IMR-90 (cell line): ENCODE results near the gene KDELR3. TPM values are rescaled to one million over a fixed set of nuclear protein-coding genes. Genes with fewer than 3 reads are reported as not detected.

Source experiments
- ATAC-seq: fragments of 200-7000 bp; cut with Tn5 transposase; 2 replicates; pipeline ENCODE4 v1.9.1; 2020; ENCODE audit warnings: low read depth, mild to moderate bottlenecking, moderate library complexity
- BruUV-seq: library from RNA; stranded (reverse); fragments of 400-500 nt; replicated peaks from 2 replicates; lab custom pipeline; 2021; lab: Mats Ljungman, UMichigan
- CTCF ChIA-PET: fragments of 300-600 bp; formaldehyde crosslinking; extraction: SDS; loops from one replicate; lab custom pipeline; 2021; ENCODE audit warnings: antibody characterized with exemption; lab: Yijun Ruan, JAX
- POLR2A ChIA-PET: fragments of 300-600 bp; sonication (Branson Sonifier 250); formaldehyde crosslinking; loops from one replicate; lab custom pipeline; 2022; ENCODE audit warnings: antibody characterized with exemption; ENCODE audit not compliant: unreplicated experiment; lab: Charles Lee
- DNase-seq: peaks from one replicate; pipeline ENCODE4 v3.0.0; 2013
- H2AFZ ChIP-seq: replicated peaks from 2 replicates; pipeline ENCODE3; 2013; ENCODE audit warnings: low read length, mild to moderate bottlenecking; ENCODE audit not compliant: poor library complexity
- H2AK5ac ChIP-seq: 2 replicates; pipeline ENCODE4 v1.6.1; 2013; ENCODE audit warnings: low read depth, low read length, inconsistent platforms
- H2AK9ac ChIP-seq: replicated peaks from 2 replicates; pipeline ENCODE3; 2013; ENCODE audit warnings: mild to moderate bottlenecking, low read depth, low read length, moderate library complexity; ENCODE audit not compliant: poor library complexity
- H2BK120ac ChIP-seq: 2 replicates; pipeline ENCODE4 v1.6.1; 2013; ENCODE audit warnings: low read depth, low read length, inconsistent platforms
- H2BK15ac ChIP-seq: 3 replicates; pipeline ENCODE4 v1.6.1; 2013; ENCODE audit warnings: low read depth, low read length, inconsistent platforms
- H2BK20ac ChIP-seq: 2 replicates; pipeline ENCODE4 v1.6.1; 2013; ENCODE audit warnings: low read depth, mild to moderate bottlenecking, inconsistent platforms, low read length, moderate library complexity
- H2BK5ac ChIP-seq: 2 replicates; pipeline ENCODE4 v1.6.1; 2013; ENCODE audit warnings: mild to moderate bottlenecking, low read depth, low read length, inconsistent platforms; ENCODE audit not compliant: poor library complexity, severe bottlenecking
- H3K14ac ChIP-seq: replicated peaks from 2 replicates; pipeline ENCODE4 v1.6.1; 2013; ENCODE audit warnings: low read depth, low read length, inconsistent platforms
- H3K18ac ChIP-seq: 2 replicates; pipeline ENCODE4 v1.6.1; 2013; ENCODE audit warnings: low read depth, low read length, control low read depth
- H3K23ac ChIP-seq: 2 replicates; pipeline ENCODE4 v1.6.1; 2013; ENCODE audit warnings: low read depth, low read length, inconsistent platforms
- H3K27ac ChIP-seq: 2 replicates; pipeline ENCODE4 v1.5.1; 2013; ENCODE audit warnings: mild to moderate bottlenecking, control low read depth, low read length; ENCODE audit not compliant: insufficient read depth
- H3K27me3 ChIP-seq: 2 replicates; pipeline ENCODE4 v1.6.1; 2013; ENCODE audit warnings: low read length; ENCODE audit not compliant: control insufficient read depth, insufficient read depth
- H3K36me3 ChIP-seq: 2 replicates; pipeline ENCODE4 v1.6.1; 2013; ENCODE audit warnings: low read length, mixed read lengths; ENCODE audit not compliant: control insufficient read depth, insufficient read depth
- H3K4ac ChIP-seq: 2 replicates; pipeline ENCODE4 v1.6.1; 2013; ENCODE audit warnings: low read depth, low read length, inconsistent platforms
- H3K4me1 ChIP-seq: 2 replicates; pipeline ENCODE4 v1.6.1; 2013; ENCODE audit warnings: low read length, mixed read lengths; ENCODE audit not compliant: control insufficient read depth, insufficient read depth
- H3K4me2 ChIP-seq: 2 replicates; pipeline ENCODE4 v1.6.1; 2013; ENCODE audit warnings: low read depth, mild to moderate bottlenecking, control low read depth, low read length, moderate library complexity
- H3K4me3 ChIP-seq: 2 replicates; pipeline ENCODE4 v1.5.1; 2013; ENCODE audit warnings: low read depth, mild to moderate bottlenecking, control low read depth, low read length, moderate library complexity; ENCODE audit not compliant: insufficient read depth
- H3K56ac ChIP-seq: 2 replicates; pipeline ENCODE4 v1.6.1; 2013; ENCODE audit warnings: low read length, inconsistent platforms; ENCODE audit not compliant: insufficient read depth; ENCODE audit errors: extremely low read depth
- H3K79me1 ChIP-seq, 2 experiments: 2 replicates each; pipeline ENCODE4 v1.6.1; 2013; ENCODE audit warnings: low read length in 2 of 2, inconsistent platforms in 1 of 2, low read depth in 1 of 2
- H3K9ac ChIP-seq: 2 replicates; pipeline ENCODE4 v1.6.1; 2013; ENCODE audit warnings: low read depth, low read length, control low read depth
- H3K9me1 ChIP-seq: 2 replicates; pipeline ENCODE4 v1.6.1; 2013; ENCODE audit warnings: low read length, inconsistent platforms; ENCODE audit not compliant: insufficient read depth
- H3K9me3 ChIP-seq: 2 replicates; pipeline ENCODE4 v1.6.1; 2013; ENCODE audit warnings: low read length; ENCODE audit not compliant: control insufficient read depth, insufficient read depth
- H4K20me1 ChIP-seq: 2 replicates; pipeline ENCODE4 v1.6.1; 2013; ENCODE audit warnings: low read length, inconsistent platforms; ENCODE audit not compliant: insufficient read depth
- H4K5ac ChIP-seq: 2 replicates; pipeline ENCODE4 v1.6.1; 2013; ENCODE audit warnings: mild to moderate bottlenecking, low read depth, low read length, control low read depth
- H4K8ac ChIP-seq, 2 experiments: 2 replicates each; pipeline ENCODE4 v1.6.1; 2013; ENCODE audit warnings: low read depth in 2 of 2, low read length in 2 of 2, control low read depth in 1 of 2, inconsistent platforms in 1 of 2
- H4K91ac ChIP-seq: 2 replicates; pipeline ENCODE4 v1.6.1; 2013; ENCODE audit warnings: low read depth, low read length, inconsistent platforms; ENCODE audit not compliant: insufficient read depth
- CEBPB ChIP-seq: IDR thresholded peaks from 2 replicates; pipeline ENCODE4 v1.6.1; 2012; ENCODE audit warnings: low read depth, low read length, improper control_type of control experiment
- CHD1 ChIP-seq: IDR thresholded peaks from 2 replicates; pipeline ENCODE4 v1.6.1; 2012; ENCODE audit warnings: low read depth, low read length, improper control_type of control experiment
- FOS ChIP-seq: fragments of 150-350 bp; IDR thresholded peaks from 2 replicates; pipeline ENCODE4 v1.6.1; 2016; ENCODE audit warnings: low read depth, low read length
- MAFK ChIP-seq: IDR thresholded peaks from 2 replicates; pipeline ENCODE4 v1.6.1; 2012; ENCODE audit warnings: low read depth, low read length, improper control_type of control experiment
- MXI1 ChIP-seq: IDR thresholded peaks from 2 replicates; pipeline ENCODE4 v1.6.1; 2012; ENCODE audit warnings: low read depth, mild to moderate bottlenecking, low read length, moderate library complexity, borderline replicate concordance
- NFE2L2 ChIP-seq: fragments of 150-350 bp; IDR thresholded peaks from 2 replicates; pipeline ENCODE4 v1.6.1; 2016; ENCODE audit warnings: low read depth, mild to moderate bottlenecking, low read length
- RAD21 ChIP-seq: IDR thresholded peaks from 2 replicates; pipeline ENCODE4 v1.6.1; 2012; ENCODE audit warnings: low read length, improper control_type of control experiment
- RCOR1 ChIP-seq: IDR thresholded peaks from 2 replicates; pipeline ENCODE4 v1.6.1; 2012; ENCODE audit warnings: mild to moderate bottlenecking, low read length, improper control_type of control experiment; ENCODE audit not compliant: insufficient replicate concordance
- RFX5 ChIP-seq: IDR thresholded peaks from 2 replicates; pipeline ENCODE4 v1.8.0; 2012; ENCODE audit warnings: low read depth, mild to moderate bottlenecking, low read length, moderate library complexity
- SMC3 ChIP-seq: fragments of 150-350 bp; IDR thresholded peaks from 2 replicates; pipeline ENCODE4 v1.6.1; 2016; ENCODE audit warnings: low read depth, mild to moderate bottlenecking, antibody characterized with exemption, low read length, moderate library complexity
- WGBS, 2 experiments: methylation state at CpG; one replicate each; pipeline versions ENCODE4 v1.1.5 to v1.1.7; 2013; ENCODE audit warnings: missing lambda C conversion rate in 2 of 2; ENCODE audit not compliant: insufficient read length in 1 of 2; ENCODE audit errors: extremely low coverage in 2 of 2; 5-methylcytosine and 5-hydroxymethylcytosine counted together
- dilution Hi-C: fragments of 300-500 bp; cut with HindIII; formaldehyde crosslinking; loops from one replicate; pipeline ENCODE4 v1.14.3; 2018; ENCODE audit warnings: low sequenced_read_pairs; ENCODE audit not compliant: unreplicated experiment
- in situ Hi-C: fragments of 300-500 bp; cut with MboI; formaldehyde crosslinking; loops from 3 replicates; pipeline ENCODE4 v1.14.3; 2019; ENCODE audit warnings: low sequenced_read_pairs, inconsistent platforms, mixed read lengths
- intact Hi-C: fragments of 100-400 bp; cut with micrococcal nuclease; formaldehyde crosslinking; loops from 2 replicates; pipeline ENCODE4 v1.10.0; 2022
- polyA plus RNA-seq, 3 experiments: library from polyadenylated mRNA; depleted of rRNA; stranded (reverse); fragments of >200 nt; gene quantifications; 2 replicates each; pipeline ENCODE4 v1.2.3, GENCODE V29; 2012; ENCODE audit warnings: low replicate concordance in 1 of 3
- total RNA-seq: library from RNA; depleted of rRNA; stranded (reverse); fragments of >200 nt; gene quantifications from 2 replicates; pipeline ENCODE4 v1.2.3, GENCODE V29; 2012
- TF ChIP-seq, protein P1 (sequence below): conservative IDR thresholded peaks from 2 replicates; pipeline ENCODE4 v1.5.1; 2012; ENCODE audit warnings: mild to moderate bottlenecking, low read depth, low read length, improper control_type of control experiment
- TF ChIP-seq, protein P2 (sequence below): fragments of 150-350 bp; IDR thresholded peaks from 2 replicates; pipeline ENCODE4 v1.6.1; 2016; ENCODE audit warnings: low read depth, mild to moderate bottlenecking, low read length, moderate library complexity, borderline replicate concordance

Gene KDELR3
- total and polyA plus RNA-seq, 2 of the 4 experiments (the other 2 are of a cell fraction) = 129 to 224 TPM

DNA sequence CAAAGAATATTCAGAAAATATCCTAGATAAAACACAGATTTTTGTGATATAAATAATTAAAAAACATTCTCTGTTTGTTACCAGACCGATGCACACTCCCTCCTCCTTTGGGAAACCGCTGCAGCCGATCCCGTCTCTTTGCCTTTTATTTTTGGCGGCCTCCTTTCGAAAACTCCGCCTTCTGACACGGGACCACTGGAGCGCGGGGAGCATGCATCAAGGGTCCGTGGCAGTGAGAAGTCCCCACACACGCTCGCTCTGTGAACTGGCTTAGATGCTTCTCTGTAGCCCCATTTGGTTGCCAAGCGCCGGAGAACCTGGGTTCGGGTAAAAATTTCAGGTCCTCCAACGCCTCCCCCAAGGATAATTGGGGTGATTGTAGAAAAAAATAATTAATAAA lies 21.2 kb downstream of the KDELR3 start:
- no peak overlapping the region for H2BK15ac ChIP-seq
- no peak overlapping the region for H3K18ac ChIP-seq
- H3K4ac ChIP-seq = no peak overlapping the region
- DNase-seq (no peak), ATAC-seq (no peak)
- peaks cover 21% of the 10 kb centered on the region for H3K9me1 ChIP-seq
- ChIA-PET POLR2A (no interaction called here), CTCF (no interaction called here)
- no peaks in the 10 kb centered on the region for H3K9me3 ChIP-seq
- H2BK5ac ChIP-seq = no peak overlapping the region
- H3K36me3 ChIP-seq = peaks cover 65% of the 10 kb centered on the region
- H2BK120ac ChIP-seq = no peak overlapping the region
- 93% methylated on average over 7 of the region's 17 CpGs; no CpG with 5 or more reads in 1 of the 2 experiments for WGBS, 2 experiments
- H3K27me3 ChIP-seq = no peaks in the 10 kb centered on the region
- H3K79me1 ChIP-seq = peaks cover 46 to 78% of the 10 kb centered on the region in 2 experiments
- dilution Hi-C loops (no loop called here), intact Hi-C loops (no loop called here), in situ Hi-C loops (no loop called here)
- H3K4me2 ChIP-seq = no peak overlapping the region
- no peak overlapping the region for H3K14ac ChIP-seq
- H3K4me1 ChIP-seq = peaks cover 24% of the 10 kb centered on the region
- H3K56ac ChIP-seq = no peak overlapping the region
- no peak overlapping the region for H3K23ac ChIP-seq
- H2BK20ac ChIP-seq = no peak overlapping the region
- no peak overlapping the region for H2AFZ ChIP-seq
- H2AK9ac ChIP-seq = no peak overlapping the region
- no peak overlapping the region for H4K91ac ChIP-seq
- H3K27ac ChIP-seq = no peak overlapping the region
- H3K9ac ChIP-seq = no peak overlapping the region
- H4K5ac ChIP-seq = no peak overlapping the region
- no peak overlapping the region for H4K8ac ChIP-seq
- H2AK5ac ChIP-seq = no peak overlapping the region
- no TSS peak for BruUV-seq
- TF ChIP-seq MXI1 (no peak), NFE2L2 (no peak), SMC3 (no peak), FOS (no peak), MAFK (no peak), RFX5 (no peak), CHD1 (no peak), RCOR1 (no peak), CEBPB (no peak), RAD21 (no peak)
- TF ChIP-seq, protein P1, sequence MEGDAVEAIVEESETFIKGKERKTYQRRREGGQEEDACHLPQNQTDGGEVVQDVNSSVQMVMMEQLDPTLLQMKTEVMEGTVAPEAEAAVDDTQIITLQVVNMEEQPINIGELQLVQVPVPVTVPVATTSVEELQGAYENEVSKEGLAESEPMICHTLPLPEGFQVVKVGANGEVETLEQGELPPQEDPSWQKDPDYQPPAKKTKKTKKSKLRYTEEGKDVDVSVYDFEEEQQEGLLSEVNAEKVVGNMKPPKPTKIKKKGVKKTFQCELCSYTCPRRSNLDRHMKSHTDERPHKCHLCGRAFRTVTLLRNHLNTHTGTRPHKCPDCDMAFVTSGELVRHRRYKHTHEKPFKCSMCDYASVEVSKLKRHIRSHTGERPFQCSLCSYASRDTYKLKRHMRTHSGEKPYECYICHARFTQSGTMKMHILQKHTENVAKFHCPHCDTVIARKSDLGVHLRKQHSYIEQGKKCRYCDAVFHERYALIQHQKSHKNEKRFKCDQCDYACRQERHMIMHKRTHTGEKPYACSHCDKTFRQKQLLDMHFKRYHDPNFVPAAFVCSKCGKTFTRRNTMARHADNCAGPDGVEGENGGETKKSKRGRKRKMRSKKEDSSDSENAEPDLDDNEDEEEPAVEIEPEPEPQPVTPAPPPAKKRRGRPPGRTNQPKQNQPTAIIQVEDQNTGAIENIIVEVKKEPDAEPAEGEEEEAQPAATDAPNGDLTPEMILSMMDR = no peak
- TF ChIP-seq, protein P2, sequence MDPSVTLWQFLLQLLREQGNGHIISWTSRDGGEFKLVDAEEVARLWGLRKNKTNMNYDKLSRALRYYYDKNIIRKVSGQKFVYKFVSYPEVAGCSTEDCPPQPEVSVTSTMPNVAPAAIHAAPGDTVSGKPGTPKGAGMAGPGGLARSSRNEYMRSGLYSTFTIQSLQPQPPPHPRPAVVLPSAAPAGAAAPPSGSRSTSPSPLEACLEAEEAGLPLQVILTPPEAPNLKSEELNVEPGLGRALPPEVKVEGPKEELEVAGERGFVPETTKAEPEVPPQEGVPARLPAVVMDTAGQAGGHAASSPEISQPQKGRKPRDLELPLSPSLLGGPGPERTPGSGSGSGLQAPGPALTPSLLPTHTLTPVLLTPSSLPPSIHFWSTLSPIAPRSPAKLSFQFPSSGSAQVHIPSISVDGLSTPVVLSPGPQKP = no peak
- H4K20me1 ChIP-seq = peaks cover 90% of the 10 kb centered on the region
- H3K4me3 ChIP-seq = no peak overlapping the region
